HepG2 (cell line): ENCODE results near the gene LSM14B. TPM values are rescaled to one million over a fixed set of nuclear protein-coding genes. Genes with fewer than 3 reads are reported as not detected.

Experiments used
- ATAC-seq: fragments of 200-7000 bp; cut with Tn5 transposase; 3 replicates; pipeline ENCODE4 v1.9.1; 2020; ENCODE audit warnings: mild to moderate bottlenecking, moderate library complexity
- BruUV-seq: library from RNA; stranded (reverse); fragments of 400-500 nt; replicated peaks from 2 replicates; lab custom pipeline; 2021; lab: Mats Ljungman, UMichigan
- CTCF ChIA-PET: fragments of 300-600 bp; formaldehyde crosslinking; extraction: SDS; loops from one replicate; lab custom pipeline; 2021; ENCODE audit warnings: low total read pairs, inconsistent platforms, low intra/inter-chr PET ratio; lab: Yijun Ruan, JAX
- POLR2A ChIA-PET: fragments of 350-600 bp; sonication (Branson Sonifier 250); formaldehyde crosslinking; loops from one replicate; lab custom pipeline; 2020; ENCODE audit warnings: antibody characterized with exemption, inconsistent platforms; lab: Yijun Ruan, JAX
- DNase-seq: peaks from one replicate; pipeline ENCODE4 v3.0.0-alpha.2; 2015; ENCODE audit warnings: low spot score
- FAIRE-seq: peaks from 3 replicates; lab custom pipeline; 2011; peaks lifted over from hg19 to GRCh38; lab: Jason Lieb, UNC
- H2AFZ ChIP-seq: one replicate; pipeline ENCODE4 v1.6.1; 2011; ENCODE audit warnings: low read length, inconsistent platforms
- H3K27ac ChIP-seq: fragments of 300-600 bp; 3 replicates; pipeline ENCODE4 v1.8.0; 2011; ENCODE audit warnings: mixed run types, mild to moderate bottlenecking, mixed read lengths, low read length, inconsistent platforms; ENCODE audit not compliant: insufficient read depth; ENCODE audit errors: extremely low read length
- H3K27me3 ChIP-seq, 2 experiments: fragments of 200-600 bp in 1 of 2; 2 replicates in 1 of 2; 3 replicates in 1 of 2; pipeline versions ENCODE4 v1.6.0 to v1.8.0; 2011; ENCODE audit warnings: low read length in 2 of 2, mild to moderate bottlenecking in 2 of 2, moderate library complexity in 2 of 2, inconsistent platforms in 1 of 2; ENCODE audit not compliant: insufficient read depth in 2 of 2, control insufficient read depth in 1 of 2
- H3K36me3 ChIP-seq, 2 experiments: fragments of 200-600 bp in 1 of 2; replicated peaks in 1 of 2; 2 replicates in 1 of 2; 3 replicates in 1 of 2; pipeline versions ENCODE4 v1.5.1 to v1.8.0; 2011; ENCODE audit warnings: low read length in 2 of 2, inconsistent platforms in 1 of 2; ENCODE audit not compliant: insufficient read depth in 2 of 2, control insufficient read depth in 1 of 2
- H3K4me1 ChIP-seq: 2 replicates; pipeline ENCODE4 v1.5.1; 2012; ENCODE audit warnings: low read length, inconsistent platforms; ENCODE audit not compliant: insufficient read depth
- H3K4me2 ChIP-seq: 2 replicates; pipeline ENCODE4 v1.6.0; 2011; ENCODE audit warnings: low read depth, low read length, inconsistent platforms
- H3K4me3 ChIP-seq, 3 experiments: fragments of 200-600 bp in 1 of 3; sonication (generic), shearing (Covaris generic) in 1 of 3; replicated peaks in 1 of 3; 2 replicates each; pipeline ENCODE4 v1.5.1; 2011 to 2016; ENCODE audit warnings: low read length in 3 of 3, inconsistent platforms in 2 of 3, low read depth in 2 of 3, mild to moderate bottlenecking in 2 of 3, control low read depth in 1 of 3, mixed read lengths in 1 of 3; ENCODE audit not compliant: insufficient read depth in 1 of 3
- H3K79me2 ChIP-seq: one replicate; pipeline ENCODE4 v1.6.1; 2011; ENCODE audit warnings: low read length, inconsistent platforms; ENCODE audit not compliant: insufficient read depth
- H3K9ac ChIP-seq: 2 replicates; pipeline ENCODE4 v1.6.0; 2011; ENCODE audit warnings: mild to moderate bottlenecking, low read depth, low read length, inconsistent platforms; ENCODE audit not compliant: insufficient read depth
- H3K9me3 ChIP-seq: 2 replicates; pipeline ENCODE4 v1.5.1; 2012; ENCODE audit warnings: mild to moderate bottlenecking, low read length
- H4K20me1 ChIP-seq: 2 replicates; pipeline ENCODE4 v1.6.0; 2011; ENCODE audit warnings: inconsistent platforms, mild to moderate bottlenecking, low read length, moderate library complexity; ENCODE audit not compliant: insufficient read depth
- BRD4 ChIP-seq: sonication (generic); formaldehyde crosslinking; IDR thresholded peaks from 2 replicates; pipeline ENCODE4 v1.4.0; 2020; ENCODE audit warnings: missing genetic modification reagents
- IRF9 ChIP-seq: sonication (generic); formaldehyde crosslinking; IDR thresholded peaks from 2 replicates; pipeline ENCODE4 v1.8.0; 2022; ENCODE audit warnings: missing genetic modification reagents, mild to moderate bottlenecking, borderline replicate concordance
- MXD4 ChIP-seq: IDR thresholded peaks from 2 replicates; pipeline ENCODE4 v1.6.1; 2016; ENCODE audit warnings: mild to moderate bottlenecking, missing biosample characterization, missing genetic modification reagents
- PCBP1 ChIP-seq: fragments of 200-400 bp; formaldehyde crosslinking; IDR thresholded peaks from 2 replicates; pipeline ENCODE4 v1.6.1; 2017; ENCODE audit warnings: mild to moderate bottlenecking, low read depth, low read length, borderline replicate concordance
- SMAD1 ChIP-seq: sonication (generic); formaldehyde crosslinking; IDR thresholded peaks from 2 replicates; pipeline ENCODE4 v1.4.0; 2020; ENCODE audit warnings: missing genetic modification reagents, low read depth, mild to moderate bottlenecking, borderline replicate concordance
- TBL1XR1 ChIP-seq: fragments of 150-350 bp; IDR thresholded peaks from 2 replicates; pipeline ENCODE4 v1.6.1; 2014; ENCODE audit warnings: borderline replicate concordance, low read length; ENCODE audit not compliant: partially characterized antibody
- ZNF160 ChIP-seq: sonication (generic); formaldehyde crosslinking; IDR thresholded peaks from 2 replicates; pipeline ENCODE4 v1.8.0; 2022; ENCODE audit warnings: mild to moderate bottlenecking, inconsistent platforms, missing genetic modification reagents
- ZNF460 ChIP-seq: sonication (generic); formaldehyde crosslinking; IDR thresholded peaks from 2 replicates; pipeline ENCODE4 v1.5.1; 2020; ENCODE audit warnings: missing genetic modification reagents, mild to moderate bottlenecking, borderline replicate concordance
- ZNF512B ChIP-seq: sonication (generic); formaldehyde crosslinking; IDR thresholded peaks from 2 replicates; pipeline ENCODE4 v1.5.1; 2020; ENCODE audit warnings: missing genetic modification reagents, mild to moderate bottlenecking, borderline replicate concordance
- ZNF616 ChIP-seq: sonication (generic); formaldehyde crosslinking; IDR thresholded peaks from 2 replicates; pipeline ENCODE4 v1.5.0; 2020; ENCODE audit warnings: low read depth, mild to moderate bottlenecking, missing genetic modification reagents
- ZNF788 ChIP-seq: sonication (generic); formaldehyde crosslinking; IDR thresholded peaks from 2 replicates; pipeline ENCODE4 v1.5.0; 2020; ENCODE audit warnings: mild to moderate bottlenecking, missing genetic modification reagents, borderline replicate concordance
- WGBS: methylation state at CpG from one replicate; pipeline ENCODE4 v1.1.6; 2017; ENCODE audit warnings: low lambda C conversion rate; 5-methylcytosine and 5-hydroxymethylcytosine counted together
- in situ Hi-C: cut with HindIII; loops from 2 replicates; pipeline ENCODE4 v1.10.0; 2017; ENCODE audit warnings: low pct_unique_long_range_greater_than_20kb; ENCODE audit not compliant: extremely low pct_ligation_motif_present
- intact Hi-C: fragments of 100-400 bp; cut with micrococcal nuclease; formaldehyde crosslinking; loops from one replicate; pipeline ENCODE4 v1.10.0; 2022; ENCODE audit not compliant: unreplicated experiment
- polyA plus RNA-seq, 8 experiments: library from polyadenylated mRNA; depleted of rRNA in 3 of 8; stranded (reverse) in 7 of 8; unstranded in 1 of 8; fragments of >200 nt; fragmentation: Illumina TruSeq in 4 of 8; extraction: Trizol in 4 of 8; gene quantifications; 2 replicates each; pipeline versions ENCODE4 v1.2.1 to v1.2.3, GENCODE V29; 2011 to 2016; ENCODE audit warnings: low read depth in 4 of 8, missing spikeins in 1 of 8, mixed read lengths in 1 of 8; ENCODE audit not compliant: insufficient read depth in 1 of 8
- total RNA-seq, 5 experiments: library from RNA; depleted of rRNA; stranded (reverse); fragments of >200 nt; fragmentation: Illumina TruSeq; extraction: Trizol; gene quantifications; 2 replicates each; pipeline ENCODE4 v1.2.3, GENCODE V29; 2016; ENCODE audit warnings: low read depth in 1 of 5
- TF ChIP-seq, protein P1 (sequence below): fragments of 450-650 bp; IDR thresholded peaks from 2 replicates; pipeline ENCODE4 v1.6.1; 2016
- TF ChIP-seq, protein P2 (sequence below): sonication (generic); formaldehyde crosslinking; conservative IDR thresholded peaks from 2 replicates; pipeline ENCODE4 v1.4.0; 2020; ENCODE audit warnings: missing genetic modification reagents

Gene LSM14B
- total and polyA plus RNA-seq, 2 of the 13 experiments (the other 11 are each of a cell fraction or from before 2014, with no cell fraction given) = 43.3 to 79.2 TPM

- TF ChIP-seq, protein P1, sequence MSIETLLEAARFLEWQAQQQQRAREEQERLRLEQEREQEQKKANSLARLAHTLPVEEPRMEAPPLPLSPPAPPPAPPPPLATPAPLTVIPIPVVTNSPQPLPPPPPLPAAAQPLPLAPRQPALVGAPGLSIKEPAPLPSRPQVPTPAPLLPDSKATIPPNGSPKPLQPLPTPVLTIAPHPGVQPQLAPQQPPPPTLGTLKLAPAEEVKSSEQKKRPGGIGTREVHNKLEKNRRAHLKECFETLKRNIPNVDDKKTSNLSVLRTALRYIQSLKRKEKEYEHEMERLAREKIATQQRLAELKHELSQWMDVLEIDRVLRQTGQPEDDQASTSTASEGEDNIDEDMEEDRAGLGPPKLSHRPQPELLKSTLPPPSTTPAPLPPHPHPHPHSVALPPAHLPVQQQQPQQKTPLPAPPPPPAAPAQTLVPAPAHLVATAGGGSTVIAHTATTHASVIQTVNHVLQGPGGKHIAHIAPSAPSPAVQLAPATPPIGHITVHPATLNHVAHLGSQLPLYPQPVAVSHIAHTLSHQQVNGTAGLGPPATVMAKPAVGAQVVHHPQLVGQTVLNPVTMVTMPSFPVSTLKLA = 0 out of 2 replicates have a peak, but pooled peaks have one; percentile 8
- TF ChIP-seq ZNF160 (CRISPR knock-in tag) (no peak), PCBP1 (0 out of 2 replicates have a peak, but pooled peaks have one; percentile 50), MXD4 (CRISPR knock-in tag) (no peak), TBL1XR1 (no peak), ZNF460 (CRISPR knock-in tag) (no peak)
Measured at GRCh38 chr20:62151835-62152364, 29.6 kb downstream of the LSM14B start (continued).

GRCh38 chr20:62155428-62156253, 33.4 kb downstream of the LSM14B start:
- H3K27ac ChIP-seq = peak overlapping the region; percentile 56
- H3K9ac ChIP-seq = peak overlapping the region; percentile 20
- POLR2A ChIA-PET = interaction anchor here (1.1 to 2.6 kb wide), 3 partner anchors 12 to 89 kb away, joined by 5 to 7 read pairs (median 6); no protein-coding TSS in a partner anchor
- intact Hi-C loops = loop anchor here (5.0 kb wide), 1 partner anchor 33 kb away; the partner anchor contains the start of gene LSM14B
- peaks cover 21 to 62% of the 10 kb centered on the region in 2 experiments for H3K36me3 ChIP-seq
- no peaks in the 10 kb centered on the region for H3K9me3 ChIP-seq
- peaks cover 37% of the 10 kb centered on the region for H3K4me1 ChIP-seq
- no peaks in the 10 kb centered on the region for H3K27me3 ChIP-seq
- no peak overlapping the region for H2AFZ ChIP-seq
- CTCF ChIA-PET = interaction anchor here (4.9 kb wide), 1 partner anchor 145 kb away, joined by 46 read pairs; no protein-coding TSS in a partner anchor
- peak; percentile 64 for DNase-seq
- H3K79me2 ChIP-seq = peaks cover 91% of the 10 kb centered on the region
- H3K4me2 ChIP-seq = peak overlapping the region; percentile 40
- H4K20me1 ChIP-seq = peaks cover 17% of the 10 kb centered on the region
- in situ Hi-C loops = no loop called here
- WGBS = 78% methylated on average over 29 of the region's 29 CpGs
- FAIRE-seq = peak; percentile 90
- ATAC-seq = peak; percentile 40
- H3K4me3 ChIP-seq = peak overlapping the region in 1 of 3 experiments; percentile 44; a peak in 1 of 6 replicates
- BruUV-seq = no TSS peak
- TF ChIP-seq ZNF788 (CRISPR knock-in tag) = peak; percentile 70; the same call in 1 of the 2 replicates
- TF ChIP-seq ZNF512B (CRISPR knock-in tag) = no peak
- TF ChIP-seq, protein P2, sequence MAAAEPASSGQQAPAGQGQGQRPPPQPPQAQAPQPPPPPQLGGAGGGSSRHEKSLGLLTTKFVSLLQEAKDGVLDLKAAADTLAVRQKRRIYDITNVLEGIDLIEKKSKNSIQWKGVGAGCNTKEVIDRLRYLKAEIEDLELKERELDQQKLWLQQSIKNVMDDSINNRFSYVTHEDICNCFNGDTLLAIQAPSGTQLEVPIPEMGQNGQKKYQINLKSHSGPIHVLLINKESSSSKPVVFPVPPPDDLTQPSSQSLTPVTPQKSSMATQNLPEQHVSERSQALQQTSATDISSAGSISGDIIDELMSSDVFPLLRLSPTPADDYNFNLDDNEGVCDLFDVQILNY = no peak
- TF ChIP-seq ZNF616 (CRISPR knock-in tag) = no peak
- TF ChIP-seq SMAD1 (CRISPR knock-in tag) = no peak
- no peak for TF ChIP-seq BRD4 (CRISPR knock-in tag)
- peak; percentile 46; the same call in 1 of the 2 replicates for TF ChIP-seq IRF9 (CRISPR knock-in tag)
